ENCODE data around the gene SCRT2. TPM values are rescaled to one million over a fixed set of nuclear protein-coding genes. Genes with fewer than 3 reads are reported as not detected.

SCRT2 gene
- total and polyA plus RNA-seq, 2 of the 8 experiments (the other 6 are each of a cell fraction or from before 2014, with no cell fraction given): 0.12 to 0.34 TPM

DNA sequence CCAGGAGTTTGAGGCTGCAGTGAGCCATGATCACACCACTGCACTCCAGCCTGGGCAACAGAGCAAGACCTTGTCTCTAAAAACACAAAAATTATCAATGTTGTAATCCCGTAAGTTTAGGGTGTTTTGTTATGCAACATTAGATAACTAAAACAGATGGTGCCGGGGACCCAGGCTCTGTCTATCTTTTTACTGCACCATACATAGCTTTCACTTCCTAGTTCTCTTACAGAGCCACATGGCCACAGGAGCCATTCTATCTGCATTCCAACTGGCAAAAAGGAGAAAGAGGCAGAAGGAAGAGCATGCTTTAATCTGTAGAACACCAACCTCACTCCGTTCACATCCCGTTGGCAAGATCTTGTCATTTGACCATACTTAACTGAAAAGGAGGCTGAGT is 60.1 kb downstream of the SCRT2 start (continued):
- TF ChIP-seq, protein P1, sequence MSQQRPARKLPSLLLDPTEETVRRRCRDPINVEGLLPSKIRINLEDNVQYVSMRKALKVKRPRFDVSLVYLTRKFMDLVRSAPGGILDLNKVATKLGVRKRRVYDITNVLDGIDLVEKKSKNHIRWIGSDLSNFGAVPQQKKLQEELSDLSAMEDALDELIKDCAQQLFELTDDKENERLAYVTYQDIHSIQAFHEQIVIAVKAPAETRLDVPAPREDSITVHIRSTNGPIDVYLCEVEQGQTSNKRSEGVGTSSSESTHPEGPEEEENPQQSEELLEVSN (IDR thresholded peaks at IDR 0.05): no peak
- TF ChIP-seq, protein P2, sequence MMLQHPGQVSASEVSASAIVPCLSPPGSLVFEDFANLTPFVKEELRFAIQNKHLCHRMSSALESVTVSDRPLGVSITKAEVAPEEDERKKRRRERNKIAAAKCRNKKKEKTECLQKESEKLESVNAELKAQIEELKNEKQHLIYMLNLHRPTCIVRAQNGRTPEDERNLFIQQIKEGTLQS (IDR thresholded peaks at IDR 0.05; ENCODE audit: insufficient read depth, low read depth, low read length): no peak
- TF ChIP-seq TAF7 (optimal IDR thresholded peaks at IDR 0.05; ENCODE audit: borderline replicate concordance, low read depth, low read length): no peak
- TF ChIP-seq KDM1A (IDR thresholded peaks at IDR 0.05; ENCODE audit: borderline replicate concordance, low read length): no peak
- no peak for TF ChIP-seq YY1 (IDR thresholded peaks at IDR 0.05; ENCODE audit: low read depth, low read length)
- TF ChIP-seq RNF2 (IDR thresholded peaks at IDR 0.05; ENCODE audit: borderline replicate concordance, low read depth, low read length, missing control alignments, poor library complexity, severe bottlenecking): no peak
- TF ChIP-seq KDM5A (IDR thresholded peaks at IDR 0.05; ENCODE audit: low read length): no peak
